ENCODE measurements around the gene LIPG.

- TF ChIP-seq EZH2 (IDR thresholded peaks at IDR 0.05) (no peak), POLR2AphosphoS5 (IDR thresholded peaks at IDR 0.05; ENCODE audit: borderline replicate concordance, low read depth, low read length) (no peak)
Observed at GRCh38 chr18:49613641-49614151, 51.8 kb downstream of the LIPG start.
